Measurements from ENCODE around the gene C16orf90. TPM values are rescaled to one million over a fixed set of nuclear protein-coding genes. Genes with fewer than 3 reads are reported as not detected.
"Not testable (repeated sequence)": the region's sequence is repeated elsewhere in the genome, so short reads cannot be mapped to it uniquely, and the experiment has no call there.

The C16orf90 gene
- total RNA-seq, 2 experiments from 2014 or later: not detected

DNA sequence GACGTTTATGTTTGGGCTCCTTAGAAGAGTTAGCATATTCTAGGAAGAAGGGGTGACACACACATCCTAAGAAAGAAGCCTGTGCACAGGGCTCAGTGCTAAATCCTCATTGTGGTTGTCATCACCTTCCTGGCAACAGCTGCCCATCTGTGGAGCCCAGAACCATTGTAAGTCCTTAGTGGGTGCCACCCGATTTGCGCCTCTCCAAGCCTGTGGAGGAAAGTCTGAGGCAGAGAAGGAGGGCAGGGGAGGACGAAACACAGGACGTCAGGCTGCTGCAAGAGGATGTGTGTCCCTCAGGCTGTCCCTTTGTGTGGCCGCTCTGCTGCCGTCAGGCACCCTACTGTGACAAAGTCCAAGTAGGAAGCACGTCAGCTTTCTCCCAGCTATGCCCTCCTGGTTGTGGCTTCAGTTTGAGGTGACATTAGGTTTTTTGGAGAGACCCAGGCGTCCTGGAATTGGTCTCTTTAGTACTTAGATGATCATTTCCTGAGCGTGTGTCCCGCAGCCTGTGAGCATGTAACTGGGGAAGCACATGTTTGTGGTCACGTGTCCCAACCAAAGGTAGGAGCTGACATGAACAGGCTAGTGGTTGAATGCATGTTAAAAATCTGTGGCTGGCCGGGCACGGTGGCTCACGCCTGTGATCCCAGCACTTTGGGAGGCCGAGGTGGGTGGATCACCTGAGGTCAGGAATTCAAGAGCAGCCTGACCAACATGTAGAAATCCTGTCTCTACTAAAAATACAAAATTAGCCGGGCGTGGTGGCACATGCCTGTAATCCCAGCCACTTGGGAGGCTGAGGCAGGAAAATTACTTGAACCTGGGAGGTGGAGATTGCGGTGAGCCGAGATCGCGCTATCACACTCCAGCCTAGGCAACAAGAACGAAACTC is 16.2 kb upstream of the C16orf90 start:
- Mint-ChIP-seq H3K4me1 (peaks cover 46% of the 10 kb centered on the region), H3K27me3 (no peaks in the 10 kb centered on the region), H3K9me3 (ENCODE audit: low read depth) (no peaks in the 10 kb centered on the region), H3K36me3 (ENCODE audit: low read depth) (peaks cover 66% of the 10 kb centered on the region), H3K4me3 (no peak overlapping the region), H3K27ac (peak overlapping the region; percentile 91)
- POLR2A ChIA-PET: interaction anchor here (0.6 kb wide), 1 partner anchor 425 kb away, joined by 3 read pairs; no protein-coding TSS in a partner anchor
- DNase-seq: no peak
- intact Hi-C loops (cut with DNase I, micrococcal nuclease): no loop called here
- CTCF ChIA-PET: interaction anchor here (0.6 kb wide), 1 partner anchor 11 kb away, joined by 3 read pairs; no protein-coding TSS in a partner anchor
- ATAC-seq: no peak

DNA sequence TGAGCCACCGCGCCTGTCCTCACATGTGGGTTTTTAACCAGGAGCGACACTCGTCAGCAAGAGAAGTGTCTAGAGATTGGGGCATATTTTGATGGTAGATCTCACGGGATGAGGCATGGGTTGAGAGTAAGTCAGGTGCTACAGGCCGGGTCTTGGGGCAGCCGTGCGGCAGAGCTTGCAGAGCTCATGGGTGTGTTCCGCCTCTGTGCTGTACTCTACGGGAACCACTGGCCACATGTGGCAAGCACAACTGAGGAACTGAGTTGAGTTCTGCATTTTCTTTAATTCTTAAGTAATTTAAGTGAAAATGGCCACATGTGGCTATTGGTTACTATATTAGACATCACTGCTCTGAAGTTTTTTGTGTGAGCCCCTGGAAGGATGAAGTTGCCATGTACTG is 15.1 kb upstream of the C16orf90 start:
- POLR2A ChIA-PET: no interaction called here
- peaks cover 52% of the 10 kb centered on the region for H3K4me1 Mint-ChIP-seq
- no peaks in the 10 kb centered on the region for H3K27me3 Mint-ChIP-seq
- H3K27ac Mint-ChIP-seq: peak overlapping the region; percentile 91
- H3K36me3 Mint-ChIP-seq (ENCODE audit: low read depth): peaks cover 69% of the 10 kb centered on the region
- DNase-seq (no peak), ATAC-seq (no peak)
- CTCF ChIA-PET: interaction anchor here (1.1 to 1.3 kb wide), 2 partner anchors 9 to 110 kb away, joined by 3 read pairs; partner anchors contain the start of gene CLUAP1
- intact Hi-C loops (cut with DNase I, micrococcal nuclease): no loop called here
- no peaks in the 10 kb centered on the region for H3K9me3 Mint-ChIP-seq (ENCODE audit: low read depth)
- no peak overlapping the region for H3K4me3 Mint-ChIP-seq

DNA sequence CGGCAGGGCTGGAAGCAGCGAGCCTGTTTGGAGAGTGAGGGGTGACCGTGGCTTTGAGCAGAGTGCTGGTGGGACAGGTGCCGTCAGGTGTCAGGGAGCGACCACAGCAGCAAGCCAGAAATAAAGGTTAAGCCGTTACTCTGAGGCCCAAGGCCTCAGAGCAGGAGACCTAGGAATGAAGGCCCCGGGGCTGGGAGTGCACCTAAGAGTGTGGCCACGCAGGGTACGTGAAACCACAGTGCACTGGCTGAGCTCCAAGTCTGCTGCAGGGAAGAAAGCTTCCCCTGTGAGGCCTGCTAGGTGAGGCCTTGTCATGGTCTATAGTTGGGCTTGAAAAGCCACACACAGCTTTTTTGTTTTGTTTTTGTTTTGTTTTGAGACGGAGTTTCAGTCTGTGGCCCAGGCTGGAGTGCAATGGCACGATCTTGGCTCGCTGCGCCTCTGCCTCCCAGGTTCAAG is 14.2 kb upstream of the C16orf90 start:
- Mint-ChIP-seq H3K9me3 (ENCODE audit: low read depth) (no peaks in the 10 kb centered on the region), H3K27me3 (no peaks in the 10 kb centered on the region), H3K27ac (peak overlapping the region; percentile 91), H3K36me3 (ENCODE audit: low read depth) (peaks cover 70% of the 10 kb centered on the region), H3K4me1 (peaks cover 54% of the 10 kb centered on the region), H3K4me3 (peak overlapping the region; percentile 8)
- peak; percentile 86 for ATAC-seq
- intact Hi-C loops (cut with DNase I, micrococcal nuclease): loop anchor here (2.0 kb wide), 2 partner anchors 69 to 327 kb away; no protein-coding TSS in a partner anchor
- peak; percentile 92 for DNase-seq
- CTCF ChIA-PET: interaction anchor here (0.7 to 1.3 kb wide), 2 partner anchors 95 to 110 kb away, joined by 3 to 4 read pairs; no protein-coding TSS in a partner anchor
- POLR2A ChIA-PET: interaction anchor here (0.7 to 1.0 kb wide), 2 partner anchors 9 to 11 kb away, joined by 3 to 5 read pairs; partner anchors contain the start of gene CLUAP1

DNA sequence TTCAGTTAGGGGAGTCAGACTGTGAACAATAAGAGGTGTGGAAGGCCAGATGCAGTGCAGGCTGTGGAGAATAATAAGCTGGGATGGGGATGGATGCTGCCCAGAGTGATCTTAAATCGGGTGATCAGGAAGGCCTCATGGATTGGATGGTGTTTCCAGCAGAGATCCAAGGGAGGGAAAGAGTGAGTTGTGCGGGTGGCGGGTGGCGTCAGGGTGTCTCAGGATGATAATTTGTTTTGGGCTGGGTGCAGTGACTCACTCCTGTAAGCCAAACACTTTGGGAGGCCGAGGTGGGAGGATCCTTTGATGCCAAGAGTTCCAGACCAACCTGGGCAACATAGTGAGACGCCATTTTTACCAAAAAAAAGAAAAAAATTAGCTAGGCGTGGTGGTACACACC is 13.4 kb upstream of the C16orf90 start:
- ATAC-seq (no peak), DNase-seq (peak; percentile 50)
- H3K36me3 Mint-ChIP-seq (ENCODE audit: low read depth): peaks cover 65% of the 10 kb centered on the region
- ChIA-PET CTCF (interaction anchor here (0.7 kb wide), 1 partner anchor 335 kb away, joined by 4 read pairs; no protein-coding TSS in a partner anchor), POLR2A (no interaction called here)
- H3K4me3 Mint-ChIP-seq: peak overlapping the region; percentile 45
- intact Hi-C loops (cut with DNase I, micrococcal nuclease): loop anchor here (2.0 kb wide), 2 partner anchors 70 to 326 kb away; no protein-coding TSS in a partner anchor
- peak overlapping the region; percentile 91 for H3K27ac Mint-ChIP-seq
- H3K9me3 Mint-ChIP-seq (ENCODE audit: low read depth): no peaks in the 10 kb centered on the region
- H3K27me3 Mint-ChIP-seq: no peaks in the 10 kb centered on the region
- peaks cover 54% of the 10 kb centered on the region for H3K4me1 Mint-ChIP-seq

DNA sequence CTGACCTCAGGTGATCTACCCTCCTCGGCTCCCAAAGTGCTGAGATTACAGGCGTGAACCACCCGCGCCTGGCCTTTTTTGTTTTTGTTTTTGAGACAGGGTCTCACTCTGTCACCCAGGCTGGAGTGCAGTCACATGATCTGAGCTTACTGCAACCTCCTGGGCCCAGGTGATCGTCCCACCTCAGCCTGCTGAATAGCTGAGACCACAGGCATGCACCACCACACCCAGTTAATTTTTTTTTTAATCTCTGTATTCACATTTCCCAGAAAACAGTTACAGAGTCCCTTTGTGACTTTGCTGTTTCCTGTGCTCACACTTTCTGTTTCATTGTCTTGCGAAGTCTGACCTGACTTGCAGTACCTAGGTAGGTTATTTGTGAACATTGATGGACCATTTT is 8.2 kb upstream of the C16orf90 start:
- Mint-ChIP-seq H3K27me3 (no peaks in the 10 kb centered on the region), H3K9me3 (ENCODE audit: low read depth) (no peaks in the 10 kb centered on the region), H3K36me3 (ENCODE audit: low read depth) (peaks cover 30% of the 10 kb centered on the region), H3K4me1 (peaks cover 62% of the 10 kb centered on the region), H3K4me3 (peak overlapping the region; percentile 65), H3K27ac (peak overlapping the region; percentile 91)
- ChIA-PET POLR2A (interaction anchor here (0.6 kb wide), 1 partner anchor 172 kb away, joined by 4 read pairs; no protein-coding TSS in a partner anchor), CTCF (interaction anchor here (0.7 kb wide), 1 partner anchor 39 kb away, joined by 3 read pairs; no protein-coding TSS in a partner anchor)
- ATAC-seq (peak; percentile 60), DNase-seq (peak; percentile 77)
- intact Hi-C loops (cut with DNase I, micrococcal nuclease): loop anchor here (5.0 kb wide), 5 partner anchors 61 to 436 kb away; partner anchors contain the start of genes IL32 (in 1 of the 2), NAA60 (in 1 of the 2), NLRC3 (in 1 of the 2) and ZNF597 (in 1 of the 2)

DNA sequence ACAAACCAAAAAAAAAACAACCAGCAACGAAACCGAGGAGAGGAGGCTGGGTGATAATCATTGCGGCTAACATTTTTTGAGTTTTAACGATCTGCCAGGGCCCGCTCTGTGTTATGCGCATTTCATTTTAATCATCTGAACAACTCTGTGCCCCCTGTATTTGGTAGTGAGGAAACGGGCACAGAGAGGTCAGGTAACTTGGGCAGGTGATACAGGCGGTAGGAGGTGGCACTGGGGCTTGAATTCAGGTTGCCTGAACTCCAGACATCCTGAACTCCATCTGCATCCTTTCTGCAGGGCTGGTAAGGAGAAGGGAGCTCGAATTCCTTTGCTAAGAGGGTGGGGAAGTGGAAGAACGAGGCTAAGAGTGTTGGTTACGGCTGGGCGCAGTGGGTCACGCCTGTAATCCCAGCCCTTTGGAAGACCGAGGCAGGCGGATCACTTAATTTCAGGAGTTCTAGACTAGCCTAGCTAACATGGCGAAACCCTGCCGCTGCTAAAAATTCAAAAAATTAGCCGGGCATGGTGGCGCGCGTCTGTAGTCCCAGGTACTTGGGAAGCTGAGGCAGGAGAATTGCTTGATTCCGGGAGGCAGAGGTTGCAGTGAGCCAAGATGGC is 6.6 kb upstream of the C16orf90 start:
- POLR2A ChIA-PET: no interaction called here
- peaks cover 19% of the 10 kb centered on the region for H3K36me3 Mint-ChIP-seq (ENCODE audit: low read depth)
- H3K27me3 Mint-ChIP-seq: no peaks in the 10 kb centered on the region
- intact Hi-C loops (cut with DNase I, micrococcal nuclease): loop anchor here (1.0 to 5.0 kb wide), 13 partner anchors 43 to 435 kb away; partner anchors contain the start of genes ZNF263 (in 2 of the 2), IL32 (in 1 of the 2), NAA60 (in 1 of the 2) and NLRC3 (in 1 of the 2)
- peak overlapping the region; percentile 95 for H3K4me3 Mint-ChIP-seq
- no peak for DNase-seq
- peaks cover 55% of the 10 kb centered on the region for H3K4me1 Mint-ChIP-seq
- H3K9me3 Mint-ChIP-seq (ENCODE audit: low read depth): no peaks in the 10 kb centered on the region
- H3K27ac Mint-ChIP-seq: peak overlapping the region; percentile 88
- CTCF ChIA-PET: interaction anchor here (1.0 to 1.5 kb wide), 2 partner anchors 9 to 253 kb away, joined by 3 read pairs; no protein-coding TSS in a partner anchor
- ATAC-seq: no peak

DNA sequence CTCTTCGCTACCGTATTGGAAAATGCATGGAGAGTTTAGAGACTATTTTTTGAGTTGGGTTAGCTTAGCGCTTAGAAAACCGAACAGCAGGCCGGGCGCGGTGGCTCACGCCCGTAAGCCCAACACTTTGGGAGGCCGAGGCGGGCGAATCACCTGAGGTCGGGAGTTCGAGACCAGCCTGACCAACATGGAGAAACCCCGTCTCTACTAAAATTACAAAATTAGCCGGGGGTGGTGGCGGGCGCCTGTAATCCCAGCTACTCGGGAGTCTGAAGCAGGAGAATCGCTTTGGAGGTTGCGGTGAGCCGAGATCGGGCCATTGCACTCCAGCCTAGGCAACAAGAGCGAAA is 6.1 kb upstream of the C16orf90 start:
- H3K27me3 Mint-ChIP-seq; H3K9me3 Mint-ChIP-seq (ENCODE audit: low read depth); ATAC-seq; POLR2A ChIA-PET; DNase-seq: not testable (repeated sequence)
- CTCF ChIA-PET: interaction anchor here (1.0 to 1.5 kb wide), 2 partner anchors 9 to 253 kb away, joined by 3 read pairs; no protein-coding TSS in a partner anchor
- peaks cover 19% of the 10 kb centered on the region for H3K36me3 Mint-ChIP-seq (ENCODE audit: low read depth)
- intact Hi-C loops (cut with DNase I, micrococcal nuclease): loop anchor here (1.0 to 5.0 kb wide), 13 partner anchors 43 to 434 kb away; partner anchors contain the start of genes ZNF263 (in 2 of the 2), IL32 (in 1 of the 2), NAA60 (in 1 of the 2) and NLRC3 (in 1 of the 2)
- H3K4me3 Mint-ChIP-seq: peak overlapping the region; percentile 95
- peak overlapping the region; percentile 88 for H3K27ac Mint-ChIP-seq
- peaks cover 55% of the 10 kb centered on the region for H3K4me1 Mint-ChIP-seq

DNA sequence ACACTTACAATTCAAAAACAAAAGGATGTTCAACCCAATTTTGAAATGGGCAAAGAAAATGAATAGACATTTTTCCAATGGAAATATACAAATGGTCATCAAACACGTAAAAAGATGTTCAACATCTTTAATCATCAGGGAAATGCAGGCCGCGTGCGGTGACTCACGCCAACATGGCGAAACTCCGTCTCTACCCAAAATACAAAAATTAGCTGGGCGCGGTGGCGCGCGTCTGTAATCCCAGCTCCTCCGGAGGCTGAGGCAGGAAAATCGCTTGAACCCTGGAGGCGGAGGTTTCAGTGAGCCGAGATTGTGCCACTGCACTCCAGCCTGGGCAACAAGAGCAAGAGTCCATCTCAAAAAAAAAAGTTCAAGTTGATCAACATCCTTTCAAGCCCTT is 3.7 kb upstream of the C16orf90 start:
- DNase-seq (no peak), ATAC-seq (no peak)
- intact Hi-C loops (cut with DNase I, micrococcal nuclease): no loop called here
- Mint-ChIP-seq H3K9me3 (ENCODE audit: low read depth) (no peaks in the 10 kb centered on the region), H3K4me3 (no peak overlapping the region), H3K4me1 (peaks cover 38% of the 10 kb centered on the region), H3K27ac (no peak overlapping the region), H3K27me3 (no peaks in the 10 kb centered on the region), H3K36me3 (ENCODE audit: low read depth) (peaks cover 1% of the 10 kb centered on the region)
- ChIA-PET CTCF (interaction anchor here (0.6 kb wide), 1 partner anchor 19 kb away, joined by 3 read pairs; no protein-coding TSS in a partner anchor), POLR2A (no interaction called here)

DNA sequence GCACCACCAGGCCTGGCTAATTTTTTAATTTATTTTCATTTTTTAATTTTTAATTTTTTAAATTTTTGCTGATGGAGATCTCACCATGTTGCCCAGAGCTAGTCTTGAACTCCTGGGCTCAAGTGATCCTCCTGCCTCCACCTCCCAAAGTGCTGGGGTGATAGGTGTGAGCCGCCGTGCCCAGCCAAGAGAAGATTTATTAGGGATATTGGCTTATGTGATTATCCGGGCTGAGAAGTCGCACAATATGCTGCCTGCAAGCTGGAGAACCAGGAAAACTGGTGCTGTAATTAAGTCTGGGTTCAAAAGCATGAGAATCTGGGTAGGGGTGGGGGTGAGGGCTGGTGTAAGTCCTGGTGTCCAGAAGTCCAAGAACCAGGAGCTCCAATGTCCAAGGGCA is 2.5 kb upstream of the C16orf90 start:
- Mint-ChIP-seq H3K36me3 (ENCODE audit: low read depth) (peaks cover 1% of the 10 kb centered on the region), H3K9me3 (ENCODE audit: low read depth) (no peaks in the 10 kb centered on the region), H3K4me3 (no peak overlapping the region), H3K4me1 (peaks cover 27% of the 10 kb centered on the region), H3K27ac (no peak overlapping the region), H3K27me3 (no peaks in the 10 kb centered on the region)
- intact Hi-C loops (cut with DNase I, micrococcal nuclease): no loop called here
- ChIA-PET POLR2A (no interaction called here), CTCF (interaction anchor here (0.6 to 1.0 kb wide), 2 partner anchors 9 to 53 kb away, joined by 3 read pairs; no protein-coding TSS in a partner anchor)
- ATAC-seq: no peak
- no peak for DNase-seq

DNA sequence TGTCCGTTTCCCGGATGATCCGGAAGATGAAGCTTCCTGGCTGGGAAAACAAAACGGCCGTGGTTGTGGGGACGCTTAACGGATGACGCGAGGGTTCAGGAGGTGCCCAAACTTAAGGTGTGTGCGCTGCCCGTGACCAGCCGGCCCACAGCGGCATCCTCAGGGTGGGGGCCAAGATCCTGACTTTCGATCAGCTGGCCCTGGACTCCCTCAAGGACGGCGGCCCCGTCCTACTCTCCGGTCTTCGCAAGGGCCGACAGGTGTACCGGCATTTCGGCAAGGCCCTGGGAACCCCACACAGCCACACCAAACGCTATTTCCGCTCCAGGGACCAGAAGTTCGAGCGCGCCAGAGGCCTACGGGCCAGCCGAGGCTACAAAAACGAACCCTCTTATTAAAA is 1.1 kb upstream of the C16orf90 start:
- CTCF ChIA-PET: no interaction called here
- DNase-seq: no peak
- Mint-ChIP-seq H3K4me3 (no peak overlapping the region), H3K27ac (no peak overlapping the region), H3K4me1 (peaks cover 17% of the 10 kb centered on the region), H3K36me3 (ENCODE audit: low read depth) (peaks cover 1% of the 10 kb centered on the region), H3K27me3 (no peaks in the 10 kb centered on the region), H3K9me3 (ENCODE audit: low read depth) (no peaks in the 10 kb centered on the region)
- intact Hi-C loops (cut with DNase I, micrococcal nuclease): no loop called here
- ATAC-seq: no peak
- POLR2A ChIA-PET: no interaction called here

Measured in activated CD4-positive, alpha-beta T cell treated with anti-CD3 and anti-CD28 coated beads for 36 hours (primary cell).